Measurements from ENCODE around the gene PPCDC.

The PPCDC gene

DNA sequence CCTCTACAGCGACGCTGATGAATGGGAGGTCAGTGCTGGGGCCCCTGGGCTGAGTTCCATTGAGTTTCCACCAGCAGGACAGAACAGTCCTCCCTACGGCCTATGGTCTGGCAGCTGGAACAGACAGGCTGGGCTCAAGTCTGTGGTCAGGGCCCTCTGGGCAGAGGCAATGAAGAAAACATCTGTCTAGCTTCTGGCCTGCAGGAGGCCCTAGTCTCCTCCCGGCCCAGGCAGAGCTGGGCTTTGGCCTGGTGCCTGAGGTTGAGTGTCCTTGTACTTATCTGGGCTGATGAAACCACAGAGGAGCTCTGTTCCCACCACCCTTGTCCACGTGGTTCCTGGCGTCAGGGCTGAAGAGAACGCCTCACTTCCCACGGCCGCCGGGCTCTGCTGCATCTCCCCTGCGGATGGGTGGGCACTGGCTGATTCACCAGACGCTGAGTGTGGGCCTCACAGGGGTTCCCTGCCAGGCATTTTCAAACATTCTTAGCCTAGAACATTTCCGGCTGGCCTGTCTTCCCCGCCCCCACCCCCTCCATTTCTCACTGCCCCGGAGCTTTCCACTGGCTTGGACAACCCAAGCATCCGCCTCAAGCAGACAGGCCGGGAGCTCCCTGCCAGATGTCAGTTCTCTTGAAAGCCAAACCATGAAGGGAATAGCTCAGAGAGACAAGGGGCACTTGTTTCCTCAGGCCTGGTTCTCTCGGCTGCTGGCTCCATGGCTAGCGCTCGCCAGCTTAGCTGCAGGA is 20.3 kb downstream of the PPCDC start:
- no peak for DNase-seq (ENCODE audit: low read depth in 1 of 2, low spot score in 1 of 2)

DNA sequence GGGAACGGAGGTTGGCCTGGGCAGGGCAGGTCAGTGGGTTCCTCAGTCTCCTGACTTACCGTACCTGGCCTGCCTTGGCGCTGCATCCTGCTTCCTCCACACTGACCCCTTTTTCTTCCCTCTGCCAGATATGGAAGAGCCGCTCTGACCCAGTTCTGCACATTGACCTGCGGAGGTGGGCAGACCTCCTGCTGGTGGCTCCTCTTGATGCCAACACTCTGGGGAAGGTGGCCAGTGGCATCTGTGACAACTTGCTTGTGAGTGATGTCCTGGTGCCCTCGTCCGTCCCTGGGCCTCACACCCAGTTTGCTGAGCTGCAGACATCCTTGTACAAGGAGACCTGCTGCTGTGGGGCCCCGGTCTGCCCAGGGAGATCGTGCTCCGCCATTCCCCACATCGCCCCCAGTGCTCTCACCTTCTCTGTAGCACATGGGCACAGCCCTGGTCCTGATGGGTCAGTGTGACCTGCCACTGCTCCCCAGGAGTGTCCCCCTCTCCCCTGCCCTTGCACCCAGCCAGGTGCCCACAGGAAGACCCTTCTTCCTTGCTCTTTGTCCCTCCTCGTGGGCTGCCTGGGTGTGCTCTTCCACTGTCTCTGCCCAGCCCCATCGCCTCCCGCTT is 21.0 kb downstream of the PPCDC start:
- no peak for DNase-seq (ENCODE audit: low read depth in 1 of 2, low spot score in 1 of 2)

DNA sequence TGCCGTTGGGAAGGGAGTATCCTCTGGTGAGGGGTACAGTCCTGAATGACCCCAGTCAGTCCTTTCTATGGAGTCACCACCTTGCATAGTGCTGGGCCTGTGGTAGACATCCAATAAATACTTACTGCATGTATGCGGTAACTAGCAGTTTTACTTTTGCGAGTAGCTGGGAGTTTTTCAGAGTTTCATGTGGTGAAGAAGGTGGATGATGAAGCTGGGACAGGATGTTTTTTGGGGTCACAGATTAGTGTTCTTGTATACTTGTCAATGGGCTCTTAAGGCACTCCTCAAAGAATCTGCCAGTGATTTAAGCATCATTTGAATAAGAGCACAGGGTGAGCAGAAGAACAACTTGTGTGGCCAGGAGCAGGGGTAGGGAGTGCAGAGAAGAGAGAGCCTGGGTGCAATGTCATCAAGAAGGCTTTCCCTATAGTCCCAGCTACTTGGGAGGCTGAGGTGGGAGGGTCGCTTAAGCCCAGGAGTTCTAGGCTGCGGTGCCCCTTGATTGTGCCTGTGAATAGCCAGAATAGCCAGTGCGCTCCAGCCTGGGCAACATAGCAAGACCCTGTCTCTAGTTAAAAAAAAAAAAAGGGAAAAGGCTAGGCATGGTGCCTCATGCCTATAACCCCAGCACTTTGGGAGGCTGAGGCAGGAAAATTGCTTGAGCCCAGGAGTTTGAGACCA is 22.1 kb downstream of the PPCDC start:
- no peak for DNase-seq (ENCODE audit: low read depth in 1 of 2, low spot score in 1 of 2)

DNA sequence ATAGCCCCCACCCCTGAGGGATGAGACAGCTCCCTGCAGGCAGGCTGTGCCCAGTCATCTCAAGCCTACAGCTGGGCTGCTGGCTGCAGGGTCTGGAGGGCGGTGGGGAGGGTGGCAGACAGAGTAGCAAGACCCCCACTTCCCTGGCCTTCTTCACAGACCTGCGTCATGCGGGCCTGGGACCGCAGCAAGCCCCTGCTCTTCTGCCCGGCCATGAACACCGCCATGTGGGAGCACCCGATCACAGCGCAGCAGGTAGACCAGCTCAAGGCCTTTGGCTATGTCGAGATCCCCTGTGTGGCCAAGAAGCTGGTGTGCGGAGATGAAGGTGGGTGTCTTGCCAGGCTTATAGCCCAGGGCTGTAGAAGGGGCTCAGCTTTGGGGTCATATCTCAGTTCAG is 25.0 kb downstream of the PPCDC start:
- no peak for DNase-seq (ENCODE audit: low read depth in 1 of 2, low spot score in 1 of 2)

DNA sequence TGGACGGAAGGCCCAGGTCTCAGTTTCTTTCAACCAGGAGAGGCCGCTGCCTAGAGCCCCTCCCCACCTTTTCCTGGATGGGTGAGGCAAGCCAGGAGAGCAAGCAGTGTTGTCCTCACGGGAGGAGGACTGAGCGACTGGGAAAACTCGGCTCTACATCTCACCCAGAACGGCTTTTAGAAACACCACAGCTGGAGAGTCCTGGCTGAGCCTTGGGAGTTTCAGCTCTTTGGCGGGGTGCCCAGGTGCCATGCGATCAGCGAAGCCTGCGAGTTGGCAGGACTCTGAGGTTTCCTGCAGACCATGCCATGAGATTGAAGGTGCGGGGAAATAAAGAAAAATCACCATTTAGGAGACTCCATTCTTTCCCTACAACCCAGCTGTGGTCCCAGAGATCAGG is 26.0 kb downstream of the PPCDC start:
- no peak for DNase-seq (ENCODE audit: low read depth in 1 of 2, low spot score in 1 of 2)

DNA sequence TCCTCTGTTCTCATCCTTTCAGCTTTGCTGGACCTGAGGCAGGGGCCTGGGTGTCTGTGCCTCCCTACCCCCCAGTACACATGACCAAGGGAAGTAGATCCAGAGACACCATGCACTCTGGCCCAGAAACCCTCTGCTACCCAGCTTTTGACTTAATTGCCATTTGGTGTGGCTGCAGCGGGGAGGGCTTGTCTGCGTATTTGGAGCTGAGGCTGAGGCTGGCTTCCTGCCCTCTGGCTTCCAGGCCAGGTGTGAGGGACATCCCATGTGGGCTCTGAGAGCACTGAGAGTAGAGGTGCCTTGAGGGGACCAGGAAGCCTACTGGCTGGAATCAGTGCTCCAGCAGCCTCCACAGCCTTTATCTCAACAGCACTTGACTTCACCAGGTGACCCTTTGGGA is 26.9 kb downstream of the PPCDC start:
- DNase-seq (ENCODE audit: low read depth in 1 of 2, low spot score in 1 of 2), result no peak

DNA sequence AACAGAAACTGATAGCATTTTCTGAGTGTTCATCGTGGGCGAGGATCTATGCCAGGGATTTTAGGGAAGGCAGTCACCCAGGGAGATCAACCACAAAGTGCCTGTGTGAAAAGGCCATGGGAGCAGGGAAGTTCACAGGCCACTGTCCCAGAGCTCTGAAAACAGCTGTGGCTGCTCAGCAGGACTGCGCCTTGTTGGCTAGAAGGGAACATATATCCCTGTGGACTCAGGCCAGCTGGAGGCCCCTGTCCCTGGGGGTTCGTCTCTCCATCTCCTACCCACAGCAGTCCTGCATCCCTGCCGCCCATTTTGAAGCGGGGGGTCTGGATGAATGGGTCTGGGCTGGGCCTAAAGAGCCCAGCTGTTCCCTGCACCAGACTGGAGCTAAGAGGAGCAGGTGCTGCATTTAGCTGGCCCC is 27.8 kb downstream of the PPCDC start:
- DNase-seq (ENCODE audit: low read depth in 1 of 2, low spot score in 1 of 2), result no peak

DNA sequence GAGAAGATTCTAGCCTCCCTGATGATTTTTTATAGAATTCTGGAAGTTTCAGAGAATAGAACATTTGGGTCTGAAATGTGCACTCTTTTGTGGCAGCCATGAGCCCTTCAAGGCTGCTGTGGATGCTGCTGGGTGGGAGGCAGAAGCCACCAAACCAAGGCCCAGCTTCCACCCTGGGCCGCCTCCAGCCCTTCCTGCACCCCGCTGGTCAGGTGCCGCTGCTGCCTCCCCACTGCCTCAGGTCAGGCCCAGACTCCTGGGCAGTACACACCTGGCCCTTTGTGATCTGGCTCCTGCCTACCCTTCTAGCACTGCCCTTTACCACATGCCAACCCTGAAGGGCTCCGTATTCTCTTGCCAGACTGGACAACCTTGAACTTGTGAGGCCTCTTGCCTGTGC is 28.3 kb downstream of the PPCDC start:
- DNase-seq (ENCODE audit: low read depth in 1 of 2, low spot score in 1 of 2), result no peak

DNA sequence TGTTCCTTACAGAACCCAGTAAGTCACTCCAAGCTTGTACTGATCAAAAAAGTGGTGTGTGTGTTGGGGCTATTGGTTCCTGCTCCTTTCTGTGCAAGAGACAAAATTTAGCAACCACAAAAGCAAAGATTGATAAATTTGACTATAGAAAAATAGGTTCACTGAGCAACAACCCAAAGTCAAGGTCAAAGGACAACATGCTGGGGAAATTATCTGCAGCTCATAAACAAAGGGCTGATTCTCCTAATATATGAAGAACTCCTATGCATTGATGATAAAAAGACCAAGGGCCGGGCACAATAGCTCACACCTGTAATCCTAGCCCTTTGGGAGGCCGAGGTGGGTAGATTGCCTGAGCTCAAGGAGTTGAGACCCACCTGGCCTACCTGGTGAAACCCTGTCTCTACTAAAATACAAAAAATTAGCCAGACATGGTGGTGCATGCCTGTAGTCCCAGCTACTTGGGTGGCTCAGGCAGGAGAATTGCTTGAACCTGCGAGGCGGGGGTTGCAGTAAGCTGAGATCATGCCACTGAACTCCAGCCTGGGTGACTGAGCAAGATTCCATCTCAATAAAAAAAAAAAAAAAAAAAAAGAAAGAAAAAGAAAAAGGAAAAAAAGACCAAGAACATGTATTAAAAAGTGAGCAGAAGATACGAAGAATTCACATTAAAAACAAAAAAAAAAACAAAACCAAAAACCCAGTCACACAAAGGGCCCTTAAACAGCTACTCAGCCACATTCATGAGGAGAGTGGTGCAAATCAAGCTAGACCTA is 29.8 kb downstream of the PPCDC start:
- DNase-seq (ENCODE audit: low read depth in 1 of 2, low spot score in 1 of 2), result no peak

DNA sequence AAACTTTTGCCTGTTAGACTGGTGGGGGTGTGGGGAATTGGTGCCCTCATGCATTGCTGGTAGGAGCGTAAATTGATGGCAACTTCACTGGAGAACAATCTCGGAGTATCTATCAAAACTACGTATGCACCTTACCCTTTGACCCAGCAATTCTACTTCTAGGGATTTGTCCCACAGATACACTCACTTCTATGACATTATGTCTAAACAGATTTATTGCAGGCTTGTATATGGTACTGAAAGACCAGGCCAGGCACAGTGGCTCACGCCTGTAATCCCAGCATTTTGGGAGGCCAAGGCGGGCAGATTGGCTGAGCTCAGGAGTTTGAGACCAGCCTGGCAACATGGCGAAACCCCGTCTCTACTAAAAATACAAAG is 30.3 kb downstream of the PPCDC start:
- DNase-seq (ENCODE audit: low read depth in 1 of 2, low spot score in 1 of 2), result no peak

DNA sequence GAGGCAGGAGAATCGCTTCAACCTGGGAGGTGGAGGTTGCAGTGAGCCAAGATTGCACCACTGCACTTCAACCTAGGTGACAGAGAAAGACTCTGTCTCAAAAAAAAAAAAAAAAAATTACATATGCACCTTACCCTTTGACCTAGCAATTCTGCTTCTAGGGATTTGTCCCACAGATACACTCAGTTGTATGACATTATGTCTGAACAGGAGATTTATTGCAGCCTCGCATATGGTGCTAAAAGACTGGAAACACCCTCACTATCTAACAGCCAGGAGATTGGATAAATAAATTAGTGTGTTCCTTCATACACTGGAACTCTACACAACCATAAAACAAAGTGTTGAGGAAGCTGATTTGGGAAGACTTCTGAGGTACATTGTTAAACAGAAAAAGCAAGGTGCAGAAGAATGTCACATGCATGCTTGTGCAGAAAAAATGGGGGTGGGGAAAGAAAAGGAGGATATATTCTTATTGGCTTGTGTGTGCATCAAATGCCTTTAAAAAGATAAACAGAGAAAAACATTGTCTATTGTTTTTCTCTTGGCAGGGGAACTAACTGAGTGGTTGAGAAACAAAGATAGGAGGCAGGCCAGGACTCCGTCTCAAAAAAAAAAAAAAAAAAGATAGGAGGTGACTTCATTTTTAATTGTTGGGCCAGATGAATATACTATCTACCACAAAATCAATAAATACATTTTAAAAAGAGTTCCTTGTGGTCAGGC is 30.9 kb downstream of the PPCDC start:
- DNase-seq (ENCODE audit: low read depth in 1 of 2, low spot score in 1 of 2), result no peak

DNA sequence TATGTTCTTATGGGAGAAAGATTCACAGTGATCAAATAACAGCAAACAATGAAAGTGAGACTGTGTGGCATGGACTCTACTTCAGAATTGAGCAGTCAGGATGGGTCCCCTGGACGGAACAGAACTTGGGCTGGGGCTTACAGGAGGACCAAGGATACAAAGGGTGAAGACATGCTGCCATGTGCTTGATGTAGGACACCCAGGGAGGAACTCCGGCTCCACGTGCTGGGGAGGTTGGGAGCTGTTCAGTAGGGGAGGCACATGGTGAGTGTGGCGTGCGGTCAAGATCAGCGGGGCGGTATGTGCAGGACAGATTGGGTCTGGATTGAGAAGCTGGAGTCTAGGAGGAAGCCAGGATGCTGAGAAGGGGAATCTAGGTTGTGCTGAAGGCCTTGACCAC is 32.6 kb downstream of the PPCDC start:
- no peak for DNase-seq (ENCODE audit: low read depth in 1 of 2, low spot score in 1 of 2)

DNA sequence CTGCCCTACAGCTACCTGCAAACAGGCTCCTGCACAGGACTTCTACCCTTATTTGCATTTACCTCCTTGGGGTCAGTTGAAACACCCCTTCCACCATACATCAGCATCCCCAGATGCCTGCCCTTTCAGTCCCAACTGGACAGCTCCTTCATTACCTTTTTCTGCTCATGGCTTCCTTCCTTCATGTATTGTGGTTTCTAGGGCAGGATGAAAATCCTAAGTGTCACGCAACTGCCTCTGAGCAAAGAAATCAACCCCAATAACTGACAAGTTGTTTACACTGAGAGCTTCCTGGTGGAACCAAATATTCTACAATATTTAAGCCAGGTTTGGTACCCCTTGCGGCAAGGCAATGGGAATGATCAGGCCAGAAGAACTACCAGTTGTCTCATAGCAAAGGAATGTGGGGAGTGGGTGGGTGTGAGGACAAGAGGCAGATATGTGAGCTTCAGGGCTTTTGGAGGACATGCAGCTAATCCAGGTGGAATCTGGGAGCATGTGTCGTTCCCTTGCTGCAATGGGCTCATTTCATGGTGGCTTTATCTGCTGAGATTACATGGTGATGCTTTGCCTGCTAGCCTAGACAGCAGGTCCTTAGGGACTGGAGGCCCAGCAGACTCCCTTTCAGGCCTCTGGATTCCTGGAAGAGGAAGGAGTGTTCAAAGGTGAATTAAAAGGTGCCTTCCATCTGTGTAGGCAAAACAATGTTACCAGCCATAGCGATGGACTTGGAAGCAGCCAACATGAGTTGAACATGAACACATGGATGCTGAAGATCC is 34.9 kb downstream of the PPCDC start:
- no peak for DNase-seq (ENCODE audit: low read depth in 1 of 2, low spot score in 1 of 2)

DNA sequence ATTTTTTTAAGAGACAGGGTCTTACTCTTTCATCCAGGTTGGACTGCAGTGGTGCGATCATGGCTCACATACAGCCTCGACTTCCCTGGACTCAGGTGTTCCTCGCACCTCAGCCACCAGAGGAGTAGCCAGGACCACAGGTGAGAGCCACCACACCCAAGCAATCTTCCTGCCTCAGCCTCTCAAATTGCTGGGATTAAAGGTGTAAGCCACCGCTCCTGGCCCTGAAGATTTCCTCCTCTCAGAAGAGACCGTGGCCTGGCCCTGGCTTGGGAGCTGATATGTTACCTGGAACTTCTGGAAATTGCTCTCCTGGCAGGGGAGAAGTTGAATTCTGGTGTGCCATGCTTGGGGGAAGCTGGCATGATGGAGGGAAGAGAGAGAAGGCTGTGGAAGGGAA is 36.2 kb downstream of the PPCDC start:
- DNase-seq (ENCODE audit: low read depth in 1 of 2, low spot score in 1 of 2), result no peak

DNA sequence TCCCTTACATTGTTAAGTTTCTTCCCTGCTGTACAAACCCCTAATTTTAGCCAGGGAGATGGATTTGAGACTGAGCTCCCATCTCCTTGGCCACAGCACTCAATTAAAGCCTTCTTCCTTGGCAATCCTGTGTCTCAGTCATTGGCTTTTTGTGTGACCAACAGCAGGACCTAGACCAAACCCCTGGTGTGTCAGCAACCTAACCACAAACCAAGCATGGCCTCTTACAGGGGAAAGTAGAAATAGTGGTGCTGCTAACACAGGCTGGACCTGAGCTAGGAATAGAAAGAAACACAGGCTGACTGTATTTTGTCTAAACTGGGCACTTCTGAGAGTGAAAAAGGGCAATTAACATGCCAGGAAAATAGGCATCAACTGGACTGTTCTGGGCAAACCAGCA is 37.9 kb downstream of the PPCDC start:
- no peak for DNase-seq (ENCODE audit: low read depth in 1 of 2, low spot score in 1 of 2)

DNA sequence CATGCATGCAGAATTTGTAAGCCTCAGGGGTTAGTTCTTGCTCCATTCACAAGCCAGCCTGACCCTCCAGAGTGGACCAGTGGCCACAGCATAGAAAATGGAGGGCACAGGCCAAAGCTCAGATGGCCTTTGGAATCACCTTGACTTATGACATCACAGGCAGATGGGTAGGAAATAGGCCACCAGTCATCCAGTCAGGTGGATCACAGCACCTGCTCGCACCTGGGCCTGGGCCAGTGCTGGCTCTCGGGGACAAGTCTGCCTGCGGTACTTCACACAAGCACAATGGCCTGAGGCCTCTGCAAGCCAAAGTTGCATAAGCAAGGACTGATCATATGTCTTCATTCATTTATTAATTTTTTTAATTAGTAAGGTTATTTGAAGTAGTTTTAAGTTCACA is 39.3 kb downstream of the PPCDC start:
- DNase-seq (ENCODE audit: low read depth in 1 of 2, low spot score in 1 of 2), result no peak

DNA sequence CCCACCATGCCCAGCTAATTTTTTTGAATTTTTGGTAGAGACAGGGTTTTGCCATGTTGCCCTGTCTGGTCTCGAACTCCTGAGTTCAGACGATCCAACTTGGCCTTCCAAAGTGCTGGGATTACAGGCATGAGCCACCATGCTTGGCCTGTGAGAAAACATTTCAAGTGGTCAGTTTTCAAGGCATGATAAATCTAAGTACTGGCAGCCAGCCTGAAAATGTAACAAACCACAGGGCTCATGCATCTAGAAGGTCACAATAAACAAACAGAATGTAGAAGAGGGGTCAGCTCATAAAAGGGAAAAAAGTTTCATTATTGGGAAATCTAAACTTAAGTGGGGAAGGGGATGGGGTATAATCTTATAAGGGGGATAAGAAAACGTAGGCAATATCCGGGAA is 39.9 kb downstream of the PPCDC start:
- DNase-seq (ENCODE audit: low read depth in 1 of 2, low spot score in 1 of 2), result no peak

DNA sequence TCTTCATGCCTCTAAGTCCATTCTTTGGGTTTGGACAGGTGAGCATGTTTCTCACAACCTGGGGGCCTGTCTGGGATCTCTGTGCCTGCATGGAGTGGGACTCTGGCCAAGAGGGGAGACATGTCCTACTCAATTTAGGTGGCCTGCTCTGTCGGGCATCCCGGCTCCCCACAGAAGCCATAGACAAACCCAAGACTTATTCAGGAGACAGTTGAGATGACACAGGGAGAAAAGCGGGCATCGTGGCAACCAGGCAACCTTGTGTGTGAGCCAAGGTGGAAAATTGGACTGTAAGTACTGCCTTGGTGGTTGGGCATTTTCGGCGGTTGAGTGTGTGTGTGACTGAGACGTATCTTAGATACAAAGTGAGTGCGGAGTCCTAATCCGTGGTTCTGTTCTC is 40.5 kb downstream of the PPCDC start:
- DNase-seq (ENCODE audit: low read depth in 1 of 2, low spot score in 1 of 2), result no peak

DNA sequence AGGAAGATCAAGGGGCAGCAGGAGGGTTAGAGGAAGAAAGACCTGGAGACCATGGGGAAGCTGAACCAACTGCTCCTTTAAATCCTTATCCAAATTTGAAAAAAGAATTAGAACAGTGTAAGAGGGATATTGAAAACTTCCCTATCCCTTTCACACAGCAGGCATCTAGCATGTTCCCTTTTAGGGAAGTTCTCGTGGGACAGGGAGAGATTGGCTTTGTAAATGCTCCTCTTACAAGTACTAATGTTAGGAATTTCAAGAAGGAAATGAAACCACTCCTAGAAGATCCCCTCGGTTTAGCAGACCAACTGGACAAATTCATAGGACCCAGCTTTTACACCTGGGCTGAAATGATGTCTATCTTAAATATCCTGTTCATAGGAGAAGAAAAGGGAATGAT is 41.5 kb downstream of the PPCDC start:
- no peak for DNase-seq (ENCODE audit: low read depth in 1 of 2, low spot score in 1 of 2)

DNA sequence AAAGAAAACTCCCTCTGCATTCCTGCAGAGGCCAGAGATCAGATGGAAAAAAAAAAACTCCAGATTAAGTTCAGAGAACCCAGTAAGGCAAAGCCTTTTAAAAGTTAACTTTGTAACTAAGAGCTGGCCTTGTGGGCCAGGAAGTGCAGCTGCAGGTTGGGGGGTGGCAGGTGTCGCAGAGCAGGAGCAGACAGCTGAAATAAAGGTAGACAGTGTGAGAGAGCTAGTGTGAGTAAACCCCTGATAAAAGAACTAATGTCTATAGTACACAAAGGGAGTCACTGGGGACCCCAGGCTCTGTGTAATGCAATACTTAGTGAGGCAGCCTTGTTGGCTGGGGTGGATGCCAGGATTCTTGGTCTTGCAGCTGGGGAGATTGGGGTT is 42.1 kb downstream of the PPCDC start:
- no peak for DNase-seq (ENCODE audit: low read depth in 1 of 2, low spot score in 1 of 2)

Measured in activated CD4-positive, alpha-beta T cell treated with anti-CD3 and anti-CD28 coated beads, Interleukin-2, amount 50 U/mL, for 24 hours (primary cell).